Measurements from ENCODE around the gene MBD6.
A peak's percentile ranks its signal among the peaks of the same experiment; 100 is the strongest.

The MBD6 gene, protein sequence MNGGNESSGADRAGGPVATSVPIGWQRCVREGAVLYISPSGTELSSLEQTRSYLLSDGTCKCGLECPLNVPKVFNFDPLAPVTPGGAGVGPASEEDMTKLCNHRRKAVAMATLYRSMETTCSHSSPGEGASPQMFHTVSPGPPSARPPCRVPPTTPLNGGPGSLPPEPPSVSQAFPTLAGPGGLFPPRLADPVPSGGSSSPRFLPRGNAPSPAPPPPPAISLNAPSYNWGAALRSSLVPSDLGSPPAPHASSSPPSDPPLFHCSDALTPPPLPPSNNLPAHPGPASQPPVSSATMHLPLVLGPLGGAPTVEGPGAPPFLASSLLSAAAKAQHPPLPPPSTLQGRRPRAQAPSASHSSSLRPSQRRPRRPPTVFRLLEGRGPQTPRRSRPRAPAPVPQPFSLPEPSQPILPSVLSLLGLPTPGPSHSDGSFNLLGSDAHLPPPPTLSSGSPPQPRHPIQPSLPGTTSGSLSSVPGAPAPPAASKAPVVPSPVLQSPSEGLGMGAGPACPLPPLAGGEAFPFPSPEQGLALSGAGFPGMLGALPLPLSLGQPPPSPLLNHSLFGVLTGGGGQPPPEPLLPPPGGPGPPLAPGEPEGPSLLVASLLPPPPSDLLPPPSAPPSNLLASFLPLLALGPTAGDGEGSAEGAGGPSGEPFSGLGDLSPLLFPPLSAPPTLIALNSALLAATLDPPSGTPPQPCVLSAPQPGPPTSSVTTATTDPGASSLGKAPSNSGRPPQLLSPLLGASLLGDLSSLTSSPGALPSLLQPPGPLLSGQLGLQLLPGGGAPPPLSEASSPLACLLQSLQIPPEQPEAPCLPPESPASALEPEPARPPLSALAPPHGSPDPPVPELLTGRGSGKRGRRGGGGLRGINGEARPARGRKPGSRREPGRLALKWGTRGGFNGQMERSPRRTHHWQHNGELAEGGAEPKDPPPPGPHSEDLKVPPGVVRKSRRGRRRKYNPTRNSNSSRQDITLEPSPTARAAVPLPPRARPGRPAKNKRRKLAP

GRCh38 chr12:57522011-57522886, at the start of gene MBD6:
Gene MBD6 (plus strand): TSS chr12:57522824. CDS start chr12:57524304, 1,480 bp downstream.
- DNase-seq (ENCODE audit: low spot score), result peak; percentile 99

GRCh38 chr12:57473392-57473791, 49.2 kb upstream of the MBD6 start:
- DNase-seq (ENCODE audit: low spot score), result no peak

DNA sequence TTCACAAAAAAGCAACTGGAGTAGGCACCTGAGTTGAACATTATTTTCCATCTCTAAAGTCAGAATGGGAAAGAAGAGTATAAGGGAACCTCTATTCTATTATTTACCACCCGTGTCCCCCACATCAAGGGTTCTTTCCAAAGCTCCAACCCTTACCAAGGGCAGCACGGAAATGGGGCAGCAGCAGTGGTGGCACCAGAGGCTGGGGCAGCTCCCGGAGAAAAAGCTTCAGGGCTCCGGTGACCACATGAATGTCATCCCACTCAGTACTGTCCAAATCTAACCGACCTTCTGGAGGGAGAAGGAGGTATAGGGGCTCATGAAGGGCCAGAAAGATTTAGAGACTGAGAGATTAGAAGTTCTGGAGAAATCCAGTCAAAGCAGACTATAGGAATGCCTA, 48.7 kb upstream of the MBD6 start:
- no peak for DNase-seq (ENCODE audit: low spot score)

- no peak for DNase-seq (ENCODE audit: low spot score)
Measured at GRCh38 chr12:57474430-57474829, 48.2 kb upstream of the MBD6 start.

GRCh38 chr12:57474862-57475261, 47.8 kb upstream of the MBD6 start:
- DNase-seq (ENCODE audit: low spot score), result no peak

- DNase-seq (ENCODE audit: low spot score), result peak; percentile 66
Measured at GRCh38 chr12:57475271-57476161, 47.1 kb upstream of the MBD6 start.

- DNase-seq (ENCODE audit: low spot score), result no peak
Measured at GRCh38 chr12:57476162-57476992, 46.2 kb upstream of the MBD6 start.

DNA sequence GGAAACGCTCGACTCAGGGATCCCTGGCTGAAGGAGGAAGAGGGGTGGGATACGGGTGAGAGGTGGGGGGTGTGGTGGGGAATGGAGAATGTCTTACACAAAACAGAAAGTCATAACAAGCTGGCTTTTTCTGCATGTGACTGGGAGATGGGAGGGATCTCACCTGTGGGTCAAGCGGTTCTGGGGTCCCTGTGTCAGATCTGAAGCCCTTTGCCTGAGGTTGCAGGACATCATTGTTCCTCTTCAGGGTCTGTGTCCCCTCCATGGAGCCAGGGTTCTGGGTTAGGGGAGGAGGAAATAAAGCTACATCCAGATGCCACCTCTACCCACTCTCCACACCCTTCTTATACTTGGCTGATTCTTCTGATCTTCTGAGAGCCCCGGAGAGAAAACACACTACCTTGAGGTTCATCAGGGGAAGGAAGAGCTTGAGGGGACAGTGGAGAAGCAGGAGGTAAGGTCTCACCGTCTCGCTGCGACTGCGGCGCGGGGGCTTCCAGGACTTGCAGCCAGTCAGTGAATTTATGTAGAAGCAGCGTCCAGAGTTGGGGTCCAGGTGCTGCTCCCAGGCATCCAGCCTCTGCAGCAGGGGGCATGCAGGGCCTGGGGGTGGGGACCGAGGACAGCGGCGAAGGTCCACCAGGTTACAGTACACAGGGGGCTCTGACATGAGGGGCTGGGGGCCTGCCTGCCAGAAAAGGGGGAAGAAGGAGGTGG, 45.5 kb upstream of the MBD6 start:
- DNase-seq (ENCODE audit: low spot score), result no peak

DNA sequence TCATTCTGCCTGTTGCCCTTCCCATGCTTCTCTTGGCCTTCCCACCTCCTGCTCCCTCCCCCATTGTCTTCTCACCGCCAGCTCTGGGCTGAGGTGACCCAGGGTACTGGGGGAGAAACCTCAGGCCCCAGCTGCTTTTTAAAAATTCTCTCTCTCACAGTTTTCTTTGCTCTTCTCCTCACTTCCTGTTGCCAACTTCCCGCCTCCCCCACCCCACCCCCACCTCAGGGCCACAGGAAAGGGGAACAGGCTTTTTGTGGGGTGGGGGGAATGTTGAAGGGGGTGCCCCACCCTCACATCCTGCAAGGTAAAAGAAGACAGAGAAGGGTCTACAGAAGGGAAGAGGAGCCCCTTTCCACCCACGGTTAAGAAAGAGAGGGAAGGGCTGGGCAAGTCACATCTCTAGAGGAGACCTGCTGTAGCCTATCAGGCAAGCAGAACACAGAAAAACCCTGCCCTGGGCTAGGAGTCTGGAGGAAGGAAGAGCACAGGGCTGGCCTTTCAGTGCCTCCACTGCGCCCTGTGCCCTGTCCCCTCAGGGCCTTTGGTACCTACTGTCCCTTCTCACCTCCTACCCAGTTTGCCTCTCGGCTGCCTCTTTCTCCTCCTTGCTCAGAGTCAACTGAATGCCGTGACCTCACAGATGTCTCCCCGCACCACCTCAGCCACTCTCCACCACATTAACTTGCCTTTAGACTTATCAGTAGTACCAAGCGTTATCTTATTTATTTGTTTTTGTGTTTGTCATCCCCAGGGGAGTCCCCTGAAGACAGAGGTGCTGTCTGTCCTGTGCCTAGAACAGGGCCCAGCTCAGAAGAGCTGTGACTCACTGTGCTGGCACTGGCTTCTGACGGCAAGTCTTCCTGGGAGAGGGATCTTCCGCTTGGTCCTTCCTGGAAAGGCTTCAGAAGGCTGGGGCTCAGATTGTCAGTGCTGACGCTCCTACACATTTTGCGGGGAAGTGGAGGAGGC, 44.6 kb upstream of the MBD6 start:
- no peak for DNase-seq (ENCODE audit: low spot score)

- DNase-seq (ENCODE audit: low spot score), result no peak
Measured at GRCh38 chr12:57479043-57479375, 43.6 kb upstream of the MBD6 start.

- no peak for DNase-seq (ENCODE audit: low spot score)
Measured at GRCh38 chr12:57479376-57480115, 43.1 kb upstream of the MBD6 start, which contains the start of gene ARHGAP9. Gene ARHGAP9 (minus strand): TSS chr12:57479866. CDS start chr12:57479406, 460 bp downstream.

GRCh38 chr12:57481671-57482070, 41.0 kb upstream of the MBD6 start:
- DNase-seq (ENCODE audit: low spot score), result no peak

GRCh38 chr12:57483466-57483865, 39.2 kb upstream of the MBD6 start:
- DNase-seq (ENCODE audit: low spot score), result peak; percentile 52

GRCh38 chr12:57485695-57486094, 36.9 kb upstream of the MBD6 start:
- no peak for DNase-seq (ENCODE audit: low spot score)

- no peak for DNase-seq (ENCODE audit: low spot score)
Measured at GRCh38 chr12:57487055-57487596, 35.5 kb upstream of the MBD6 start.

DNA sequence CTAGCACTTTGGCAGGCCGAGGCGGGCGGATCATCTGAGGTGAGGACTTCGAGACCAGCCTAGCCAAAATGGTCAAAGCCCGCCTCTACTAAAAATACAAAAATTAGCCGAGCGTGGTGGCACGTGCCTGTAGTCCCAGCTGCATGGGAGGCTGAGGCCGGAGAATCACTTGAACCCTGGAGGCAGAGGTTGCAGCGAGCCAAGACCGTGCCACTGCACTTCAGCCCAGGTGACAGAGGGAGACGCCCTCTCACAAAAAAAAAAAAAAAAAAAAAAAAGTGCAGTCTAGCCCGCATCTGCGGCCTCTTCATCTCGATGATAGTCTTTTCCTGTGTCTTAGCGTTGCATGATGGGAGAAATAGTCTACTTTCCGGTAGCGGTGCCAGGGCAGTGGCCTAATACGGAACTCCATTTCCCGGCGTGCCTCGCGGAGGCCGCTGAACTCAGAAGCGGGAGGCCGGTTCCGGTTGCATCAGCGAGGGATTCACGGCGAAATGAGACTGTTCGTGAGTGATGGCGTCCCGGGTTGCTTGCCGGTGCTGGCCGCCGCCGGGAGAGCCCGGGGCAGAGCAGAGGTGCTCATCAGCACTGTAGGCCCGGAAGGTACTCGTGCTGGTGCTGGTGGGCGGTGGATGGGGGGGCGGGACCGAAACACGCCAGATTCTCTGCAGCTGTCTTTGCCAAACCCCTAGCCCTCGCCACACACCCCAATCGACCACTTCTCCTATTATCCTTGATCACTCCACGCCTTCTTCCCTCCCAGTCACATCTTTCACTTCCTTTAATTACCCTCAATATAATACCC, 34.8 kb upstream of the MBD6 start, which contains the start of gene MARS1:
Gene MARS1 (plus strand): TSS at position 472 of the 805 bp plus-strand sequence. CDS start 23 bp downstream, at position 495.
- peak; percentile 92 for DNase-seq (ENCODE audit: low spot score)
